NCI-H446 (cell line): ENCODE data around the gene PPTC7.
"Not testable (repeated sequence)": the region's sequence is repeated elsewhere in the genome, so short reads cannot be mapped to it uniquely, and the experiment has no call there.

Experiments used
- DNase-seq, 2 experiments: peaks; one replicate each; lab custom pipeline; 2025; lab: John Stamatoyannopoulos, UW

Gene PPTC7

GRCh38 chr12:110561471-110562201 is 21.5 kb downstream of the PPTC7 start:
- no peak for DNase-seq

GRCh38 chr12:110560946-110561345 is 22.2 kb downstream of the PPTC7 start:
- no peak for DNase-seq

- DNase-seq: no peak
These were observed 23.1 kb downstream of the PPTC7 start for GRCh38 chr12:110560048-110560447.

- not testable (repeated sequence) for DNase-seq
These were observed 24.2 kb downstream of the PPTC7 start for GRCh38 chr12:110558945-110559344.

GRCh38 chr12:110557300-110557699 is 25.8 kb downstream of the PPTC7 start:
- no peak for DNase-seq

- DNase-seq: no peak
These were observed 26.4 kb downstream of the PPTC7 start for GRCh38 chr12:110556705-110557104.

GRCh38 chr12:110555577-110556406 is 27.3 kb downstream of the PPTC7 start:
- no peak for DNase-seq

GRCh38 chr12:110554184-110554583 is 28.9 kb downstream of the PPTC7 start:
- DNase-seq: no peak

- DNase-seq: no peak
These were observed 32.1 kb downstream of the PPTC7 start for GRCh38 chr12:110550981-110551380.

GRCh38 chr12:110549716-110550115 is 33.4 kb downstream of the PPTC7 start:
- no peak for DNase-seq

- no peak for DNase-seq
These were observed 34.4 kb downstream of the PPTC7 start for GRCh38 chr12:110548678-110549077.

GRCh38 chr12:110547090-110547489 is 36.0 kb downstream of the PPTC7 start:
- DNase-seq: no peak

GRCh38 chr12:110546339-110546738 is 36.8 kb downstream of the PPTC7 start:
- no peak for DNase-seq

- no peak for DNase-seq
These were observed 37.3 kb downstream of the PPTC7 start for GRCh38 chr12:110545812-110546211.

GRCh38 chr12:110545259-110545658 is 37.9 kb downstream of the PPTC7 start:
- not testable (repeated sequence) for DNase-seq

GRCh38 chr12:110543965-110544364 is 39.2 kb downstream of the PPTC7 start:
- DNase-seq: no peak

- DNase-seq: peak; percentile 8 to 71
These were observed 39.7 kb downstream of the PPTC7 start for GRCh38 chr12:110543252-110543959.

GRCh38 chr12:110540048-110540447 is 43.1 kb downstream of the PPTC7 start:
- DNase-seq: no peak

- DNase-seq: no peak
These were observed 44.1 kb downstream of the PPTC7 start for GRCh38 chr12:110538869-110539622.

- no peak for DNase-seq
These were observed 45.3 kb downstream of the PPTC7 start for GRCh38 chr12:110537605-110538409.
